HG03045 (cell line): ENCODE results near the gene DDIT4L.
"Not testable (repeated sequence)": the region's sequence is repeated elsewhere in the genome, so short reads cannot be mapped to it uniquely, and the experiment has no call there.

ENCODE experiments used
- ATAC-seq: cut with Tn5 transposase; IDR thresholded peaks from one replicate; pipeline ENCODE4 v1.9.1; 2021; ENCODE audit warnings: mild to moderate bottlenecking, moderate library complexity; ENCODE audit not compliant: unreplicated experiment

Gene DDIT4L

DNA sequence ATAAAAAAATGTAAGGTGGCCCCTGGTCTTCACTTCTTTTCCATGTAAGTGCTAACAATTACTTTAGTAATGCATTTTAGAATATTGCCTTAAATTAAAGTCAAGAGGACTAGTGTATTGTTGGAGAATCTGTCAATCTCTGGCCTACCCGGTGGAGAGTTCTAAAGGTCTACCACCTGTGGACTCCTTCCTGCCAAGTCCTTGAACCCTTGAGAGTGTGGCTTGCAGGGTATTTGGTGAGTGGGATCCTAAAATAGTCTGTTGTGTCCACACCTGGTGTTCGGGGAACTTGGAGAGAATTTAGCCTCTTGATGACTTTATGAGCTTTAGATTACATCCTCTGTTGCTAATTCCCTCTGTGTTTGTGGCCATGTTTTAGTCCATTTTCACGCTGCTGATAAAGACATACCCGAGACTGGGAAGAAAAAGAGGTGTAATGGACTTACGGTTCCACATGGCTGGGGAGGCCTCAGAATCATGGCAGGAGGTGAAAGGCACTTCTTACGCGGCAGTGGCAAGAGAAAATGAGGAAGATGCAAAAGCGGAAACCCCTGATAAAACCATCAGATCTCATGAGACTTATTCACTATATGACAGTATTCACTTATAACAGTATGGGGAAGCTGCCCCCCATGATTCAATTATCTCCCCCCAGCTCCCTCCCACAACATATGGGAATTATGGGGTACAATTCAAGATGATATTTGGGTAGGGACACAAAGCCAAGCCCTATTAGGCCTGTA is 23.8 kb downstream of the DDIT4L start:
- ATAC-seq: no peak

DNA sequence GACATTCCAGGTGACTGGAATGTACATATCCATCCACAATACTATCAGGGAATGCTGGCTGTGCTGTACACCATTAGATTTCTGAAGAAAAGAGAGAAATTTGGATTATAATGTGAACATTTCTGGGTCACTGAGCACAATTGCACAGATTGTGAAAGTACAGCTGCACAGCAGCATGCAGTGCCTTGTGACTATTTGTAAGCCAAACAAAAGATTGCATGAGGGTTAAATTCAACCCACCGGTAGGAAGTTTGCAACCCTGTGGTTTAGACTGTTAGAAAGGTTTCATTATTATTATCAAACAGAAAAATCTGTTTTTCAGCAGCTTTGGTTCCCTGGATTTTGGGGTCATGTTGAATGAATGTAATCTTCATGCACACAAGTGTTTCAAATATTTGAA is 24.5 kb downstream of the DDIT4L start:
- ATAC-seq: no peak

DNA sequence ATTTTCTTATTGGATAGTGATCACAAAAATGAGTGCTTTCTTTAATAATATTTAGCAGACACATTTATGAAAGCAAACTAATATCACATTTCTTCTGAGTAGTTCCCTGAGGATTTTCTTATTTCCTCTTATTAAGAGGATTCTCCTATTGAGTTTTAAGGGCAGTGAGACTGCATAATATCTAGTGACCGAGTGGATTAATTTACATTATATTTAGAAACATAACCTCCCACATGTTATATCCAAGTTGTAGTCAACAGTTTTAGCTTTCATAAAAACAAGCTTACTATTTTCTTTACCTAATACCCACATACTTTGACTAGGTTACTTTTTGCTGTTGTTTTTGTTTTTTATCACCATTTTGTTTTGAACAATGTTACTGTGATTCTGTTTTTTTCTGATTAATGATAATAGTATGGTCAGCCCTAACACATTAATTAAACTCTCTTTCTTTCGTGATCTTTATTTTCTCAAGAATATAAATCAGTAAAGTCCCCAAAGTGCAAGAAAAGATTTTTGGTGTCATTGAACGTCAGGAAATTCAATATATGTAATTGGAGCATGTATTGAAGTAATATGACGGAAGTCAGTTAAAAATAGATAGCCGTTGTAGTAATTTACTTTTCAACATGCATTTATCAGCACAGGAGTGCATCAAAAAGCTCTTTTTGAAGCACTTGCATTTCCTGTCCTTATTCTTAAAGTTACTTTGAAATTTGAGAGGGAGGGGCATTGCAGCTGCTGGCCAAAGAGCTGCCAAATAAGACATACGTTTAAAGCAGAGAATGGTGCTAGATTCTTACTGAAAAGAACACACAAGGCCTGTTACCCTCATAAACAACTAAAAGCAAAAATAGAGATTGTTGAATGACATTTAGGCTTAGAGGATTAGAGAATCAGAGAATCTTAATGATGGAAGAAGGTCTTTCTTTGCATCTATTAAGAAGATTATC is 25.2 kb downstream of the DDIT4L start:
- ATAC-seq: no peak

DNA sequence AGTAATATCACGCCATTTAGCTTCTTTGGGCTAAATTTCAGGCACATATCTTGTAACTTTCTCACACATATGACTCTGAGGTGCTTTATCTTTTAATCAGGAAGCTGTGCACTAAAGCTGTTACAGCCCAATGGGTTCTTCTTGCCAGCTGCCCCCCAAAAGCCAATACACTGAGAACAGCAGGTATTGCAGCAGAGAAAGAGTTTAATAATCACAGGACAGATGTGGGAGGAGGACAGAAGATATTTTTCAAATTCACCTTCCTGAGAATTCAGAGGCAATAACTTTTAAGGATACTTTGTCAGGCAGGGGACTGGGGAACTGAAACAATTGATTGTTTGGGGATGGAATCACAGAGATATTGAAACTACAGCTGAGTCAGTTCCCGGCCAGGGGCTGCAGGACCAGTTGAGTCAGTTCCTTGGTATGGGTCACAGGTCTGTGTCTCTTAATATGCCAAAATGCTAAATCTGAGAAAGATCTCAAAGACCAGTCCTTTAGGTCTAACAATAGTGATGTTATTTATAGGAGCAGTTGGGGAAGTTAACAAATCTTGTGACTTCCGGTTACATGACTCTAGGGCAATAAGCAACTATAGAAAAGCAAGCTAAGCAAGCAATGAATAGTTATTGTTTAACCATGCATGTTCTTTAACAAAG is 28.1 kb downstream of the DDIT4L start:
- peak; percentile 75 for ATAC-seq

DNA sequence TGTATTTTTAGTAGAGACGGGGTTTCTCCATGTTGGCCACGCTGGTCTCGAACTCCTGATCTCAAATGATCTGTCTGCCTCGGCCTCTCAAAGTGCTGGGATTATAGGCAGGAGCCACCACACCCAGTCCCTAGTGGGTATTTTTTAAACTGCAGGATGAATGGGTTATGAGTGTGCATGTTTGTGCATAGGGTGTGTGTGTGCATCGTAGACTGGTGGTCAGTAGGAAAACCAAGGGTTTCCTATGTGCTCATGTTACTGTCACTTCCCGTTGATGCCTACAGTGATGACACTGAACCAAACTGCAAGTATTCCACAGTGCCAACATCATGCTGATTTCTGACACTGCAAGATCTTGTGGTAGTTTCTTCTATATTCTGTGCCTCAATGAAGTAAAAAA is 41.1 kb downstream of the DDIT4L start:
- no peak for ATAC-seq

DNA sequence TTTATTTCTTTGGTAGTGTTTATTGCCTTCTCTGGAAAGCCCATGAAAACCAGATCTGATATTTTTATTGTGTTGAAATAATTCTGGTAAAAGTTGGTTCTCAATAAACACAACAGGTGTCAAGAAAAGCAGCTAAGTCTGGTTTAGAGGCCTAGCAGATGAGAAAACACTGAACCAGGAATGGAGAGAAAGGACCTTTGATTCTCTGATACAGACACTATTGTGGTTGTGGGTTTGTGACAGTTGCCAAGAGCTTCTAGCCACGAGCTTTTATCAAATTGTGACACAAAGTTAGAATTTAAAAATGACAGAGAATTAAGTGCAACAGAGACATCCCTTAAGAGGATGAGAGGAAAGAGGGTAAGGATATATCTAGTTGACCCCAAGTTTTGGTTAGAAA is 42.6 kb downstream of the DDIT4L start:
- ATAC-seq: no peak

DNA sequence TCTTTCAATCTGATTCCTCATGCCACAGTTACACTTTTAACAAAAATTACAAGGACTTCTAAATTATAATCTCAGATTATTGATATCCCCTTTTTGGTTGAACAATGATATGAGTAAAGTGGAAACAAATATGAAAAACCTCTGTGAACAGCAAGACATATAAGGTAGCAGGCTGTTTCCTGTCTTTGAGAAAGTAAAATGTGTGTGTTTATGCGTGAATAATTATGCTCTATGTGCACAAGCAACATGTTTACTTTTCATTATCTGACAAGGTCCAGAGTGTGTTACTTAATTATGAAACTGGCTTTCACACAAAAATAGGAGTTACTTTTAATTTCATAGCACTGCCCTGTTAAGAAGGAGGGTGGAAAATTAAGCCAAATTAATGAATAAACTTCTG is 43.1 kb downstream of the DDIT4L start:
- no peak for ATAC-seq

DNA sequence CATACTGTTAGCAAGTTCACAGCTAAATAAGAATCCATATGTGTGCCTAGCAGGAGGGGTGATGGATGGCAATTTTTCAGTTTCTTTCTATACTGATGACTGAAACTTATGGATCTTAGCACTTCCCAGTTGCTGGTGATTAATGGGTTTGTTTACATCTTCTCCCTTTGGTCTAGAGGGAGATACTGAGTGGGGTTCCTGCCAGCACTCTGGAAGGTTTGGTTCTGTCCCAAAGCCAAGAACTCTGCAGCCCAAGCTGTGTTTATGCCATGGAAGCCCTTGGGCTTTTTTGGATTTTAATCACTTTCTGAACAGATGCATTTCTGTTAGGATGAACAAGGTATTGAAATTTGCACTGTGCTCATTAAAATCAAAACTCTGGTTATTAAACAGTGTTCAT is 43.5 kb downstream of the DDIT4L start:
- no peak for ATAC-seq

DNA sequence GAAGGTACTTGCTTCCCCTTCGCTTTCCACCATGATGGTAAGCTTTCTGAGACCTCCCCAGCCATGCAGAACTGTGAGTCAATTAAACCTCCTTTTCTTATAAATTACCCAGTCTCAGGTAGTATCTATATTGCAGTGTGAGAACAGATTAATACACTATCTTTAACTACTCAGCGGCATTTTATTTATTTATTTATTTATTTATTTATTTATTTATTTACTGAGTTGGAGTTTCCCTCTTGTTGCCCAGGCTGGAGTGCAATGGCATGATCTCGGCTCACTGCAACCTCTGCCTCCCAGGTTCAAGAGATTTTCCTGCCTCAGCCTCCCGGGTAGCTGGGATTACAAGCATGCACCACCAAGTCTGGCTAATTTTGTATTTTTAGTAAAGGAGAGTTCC is 52.9 kb downstream of the DDIT4L start:
- ATAC-seq: not testable (repeated sequence)
